ENCODE results near the gene IGFL2. TPM values are rescaled to one million over a fixed set of nuclear protein-coding genes. Genes with fewer than 3 reads are reported as not detected.

Gene IGFL2
- polyA plus RNA-seq, 1 of the 3 experiments (the other 2 are of a cell fraction), result 0.23 TPM

DNA sequence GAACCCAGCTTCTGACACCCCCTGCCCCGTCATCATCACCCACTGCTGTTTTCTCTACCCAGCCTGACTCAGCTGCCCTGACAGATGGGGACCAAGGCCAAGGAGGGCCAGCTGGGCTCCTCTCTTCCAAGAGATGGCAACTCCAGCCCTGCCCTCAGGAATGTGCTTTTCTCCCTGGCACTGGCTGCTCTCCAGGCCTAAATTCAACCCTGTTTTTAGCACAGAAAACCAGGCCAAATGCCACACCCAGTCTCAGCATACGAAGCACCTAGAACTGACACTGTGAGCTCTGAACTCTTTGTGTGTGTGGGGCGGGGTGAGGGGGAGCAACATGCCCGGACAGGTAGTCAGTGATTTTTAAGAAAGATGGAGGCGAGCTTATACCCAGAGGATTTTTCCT lies 58.1 kb downstream of the IGFL2 start:
- Histone ChIP-seq H4K20me1 (ENCODE audit: insufficient read depth) (no peaks in the 10 kb centered on the region), H3K4me3 (ENCODE audit: low read depth in 2 of 2, low read length in 1 of 2) (no peak overlapping the region), H3K9me3 (no peaks in the 10 kb centered on the region), H3K27ac (ENCODE audit: low read depth in 2 of 2, low read length in 1 of 2) (no peak overlapping the region), H3F3A (replicated peaks; ENCODE audit: insufficient read depth) (peaks cover 4% of the 10 kb centered on the region), H3K9me2 (no peaks in the 10 kb centered on the region), H3K27me3 (ENCODE audit: insufficient read depth) (peaks cover 9% of the 10 kb centered on the region; the same call in 1 of the 2 replicates), H3K4me2 (no peak overlapping the region), H3K9ac (no peak overlapping the region), H3K79me2 (ENCODE audit: insufficient read depth) (no peaks in the 10 kb centered on the region), H3K4me1 (ENCODE audit: control insufficient read depth in 1 of 2, insufficient read depth in 2 of 2, low read depth in 1 of 2, low read length in 1 of 2) (0 out of 4 replicates have a peak, but pooled peaks cover 0 to 5% of the 10 kb centered on the region in 2 experiments), H3K36me3 (replicated peaks in 1 of 2; ENCODE audit: control insufficient read depth in 1 of 2, insufficient read depth in 2 of 2, low read length in 1 of 2) (no peaks in the 10 kb centered on the region), H2AFZ (ENCODE audit: low read depth) (no peak overlapping the region)
- WGBS (ENCODE audit: low lambda C conversion rate), result 22% methylated on average over 5 of the region's 5 CpGs
- no peak for TF ChIP-seq TEAD4 (IDR thresholded peaks at IDR 0.05; ENCODE audit: borderline replicate concordance, insufficient read depth)
- no peak for TF ChIP-seq YY1 (IDR thresholded peaks at IDR 0.05; ENCODE audit: low read depth)
- no peak for TF ChIP-seq MEF2A (IDR thresholded peaks at IDR 0.05; ENCODE audit: borderline replicate concordance, low read depth)
- TF ChIP-seq MXI1 (IDR thresholded peaks at IDR 0.05; ENCODE audit: low read depth, low read length), result no peak
- TF ChIP-seq TAF1 (IDR thresholded peaks at IDR 0.05; ENCODE audit: borderline replicate concordance, low read depth, low read length), result no peak
- TF ChIP-seq, protein P1, sequence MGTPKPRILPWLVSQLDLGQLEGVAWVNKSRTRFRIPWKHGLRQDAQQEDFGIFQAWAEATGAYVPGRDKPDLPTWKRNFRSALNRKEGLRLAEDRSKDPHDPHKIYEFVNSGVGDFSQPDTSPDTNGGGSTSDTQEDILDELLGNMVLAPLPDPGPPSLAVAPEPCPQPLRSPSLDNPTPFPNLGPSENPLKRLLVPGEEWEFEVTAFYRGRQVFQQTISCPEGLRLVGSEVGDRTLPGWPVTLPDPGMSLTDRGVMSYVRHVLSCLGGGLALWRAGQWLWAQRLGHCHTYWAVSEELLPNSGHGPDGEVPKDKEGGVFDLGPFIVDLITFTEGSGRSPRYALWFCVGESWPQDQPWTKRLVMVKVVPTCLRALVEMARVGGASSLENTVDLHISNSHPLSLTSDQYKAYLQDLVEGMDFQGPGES (IDR thresholded peaks at IDR 0.05; ENCODE audit: low read depth, low read length), result no peak
- no peak for TF ChIP-seq RXRA (IDR thresholded peaks at IDR 0.05; ENCODE audit: borderline replicate concordance, low read depth)
- TF ChIP-seq POLR2AphosphoS5 (IDR thresholded peaks at IDR 0.05; ENCODE audit: low read depth, low read length), result no peak
- no peak for TF ChIP-seq RAD21 (IDR thresholded peaks at IDR 0.05; ENCODE audit: low read length)
- TF ChIP-seq, protein P2, sequence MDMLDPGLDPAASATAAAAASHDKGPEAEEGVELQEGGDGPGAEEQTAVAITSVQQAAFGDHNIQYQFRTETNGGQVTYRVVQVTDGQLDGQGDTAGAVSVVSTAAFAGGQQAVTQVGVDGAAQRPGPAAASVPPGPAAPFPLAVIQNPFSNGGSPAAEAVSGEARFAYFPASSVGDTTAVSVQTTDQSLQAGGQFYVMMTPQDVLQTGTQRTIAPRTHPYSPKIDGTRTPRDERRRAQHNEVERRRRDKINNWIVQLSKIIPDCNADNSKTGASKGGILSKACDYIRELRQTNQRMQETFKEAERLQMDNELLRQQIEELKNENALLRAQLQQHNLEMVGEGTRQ (IDR thresholded peaks at IDR 0.05; ENCODE audit: borderline replicate concordance, low read depth, low read length), result no peak
- TF ChIP-seq ELF1 (IDR thresholded peaks at IDR 0.05), result no peak
- TF ChIP-seq, protein P3, sequence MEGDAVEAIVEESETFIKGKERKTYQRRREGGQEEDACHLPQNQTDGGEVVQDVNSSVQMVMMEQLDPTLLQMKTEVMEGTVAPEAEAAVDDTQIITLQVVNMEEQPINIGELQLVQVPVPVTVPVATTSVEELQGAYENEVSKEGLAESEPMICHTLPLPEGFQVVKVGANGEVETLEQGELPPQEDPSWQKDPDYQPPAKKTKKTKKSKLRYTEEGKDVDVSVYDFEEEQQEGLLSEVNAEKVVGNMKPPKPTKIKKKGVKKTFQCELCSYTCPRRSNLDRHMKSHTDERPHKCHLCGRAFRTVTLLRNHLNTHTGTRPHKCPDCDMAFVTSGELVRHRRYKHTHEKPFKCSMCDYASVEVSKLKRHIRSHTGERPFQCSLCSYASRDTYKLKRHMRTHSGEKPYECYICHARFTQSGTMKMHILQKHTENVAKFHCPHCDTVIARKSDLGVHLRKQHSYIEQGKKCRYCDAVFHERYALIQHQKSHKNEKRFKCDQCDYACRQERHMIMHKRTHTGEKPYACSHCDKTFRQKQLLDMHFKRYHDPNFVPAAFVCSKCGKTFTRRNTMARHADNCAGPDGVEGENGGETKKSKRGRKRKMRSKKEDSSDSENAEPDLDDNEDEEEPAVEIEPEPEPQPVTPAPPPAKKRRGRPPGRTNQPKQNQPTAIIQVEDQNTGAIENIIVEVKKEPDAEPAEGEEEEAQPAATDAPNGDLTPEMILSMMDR (IDR thresholded peaks at IDR 0.05), result no peak
- TF ChIP-seq, protein P4, sequence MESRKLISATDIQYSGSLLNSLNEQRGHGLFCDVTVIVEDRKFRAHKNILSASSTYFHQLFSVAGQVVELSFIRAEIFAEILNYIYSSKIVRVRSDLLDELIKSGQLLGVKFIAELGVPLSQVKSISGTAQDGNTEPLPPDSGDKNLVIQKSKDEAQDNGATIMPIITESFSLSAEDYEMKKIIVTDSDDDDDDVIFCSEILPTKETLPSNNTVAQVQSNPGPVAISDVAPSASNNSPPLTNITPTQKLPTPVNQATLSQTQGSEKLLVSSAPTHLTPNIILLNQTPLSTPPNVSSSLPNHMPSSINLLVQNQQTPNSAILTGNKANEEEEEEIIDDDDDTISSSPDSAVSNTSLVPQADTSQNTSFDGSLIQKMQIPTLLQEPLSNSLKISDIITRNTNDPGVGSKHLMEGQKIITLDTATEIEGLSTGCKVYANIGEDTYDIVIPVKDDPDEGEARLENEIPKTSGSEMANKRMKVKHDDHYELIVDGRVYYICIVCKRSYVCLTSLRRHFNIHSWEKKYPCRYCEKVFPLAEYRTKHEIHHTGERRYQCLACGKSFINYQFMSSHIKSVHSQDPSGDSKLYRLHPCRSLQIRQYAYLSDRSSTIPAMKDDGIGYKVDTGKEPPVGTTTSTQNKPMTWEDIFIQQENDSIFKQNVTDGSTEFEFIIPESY (IDR thresholded peaks at IDR 0.05; ENCODE audit: borderline replicate concordance, low read depth), result no peak
- no peak for TF ChIP-seq EP300 (IDR thresholded peaks at IDR 0.05; ENCODE audit: borderline replicate concordance in 1 of 2, low read depth in 1 of 2, low read length in 1 of 2)
- TF ChIP-seq, protein P5, sequence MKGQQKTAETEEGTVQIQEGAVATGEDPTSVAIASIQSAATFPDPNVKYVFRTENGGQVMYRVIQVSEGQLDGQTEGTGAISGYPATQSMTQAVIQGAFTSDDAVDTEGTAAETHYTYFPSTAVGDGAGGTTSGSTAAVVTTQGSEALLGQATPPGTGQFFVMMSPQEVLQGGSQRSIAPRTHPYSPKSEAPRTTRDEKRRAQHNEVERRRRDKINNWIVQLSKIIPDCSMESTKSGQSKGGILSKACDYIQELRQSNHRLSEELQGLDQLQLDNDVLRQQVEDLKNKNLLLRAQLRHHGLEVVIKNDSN (IDR thresholded peaks at IDR 0.05; ENCODE audit: borderline replicate concordance, low read depth), result no peak
- no peak for TF ChIP-seq SMC3 (IDR thresholded peaks at IDR 0.05; ENCODE audit: low read depth, low read length)
- TF ChIP-seq FOSL2 (IDR thresholded peaks at IDR 0.05; ENCODE audit: borderline replicate concordance, low read depth), result no peak
- no peak for TF ChIP-seq NFIC (IDR thresholded peaks at IDR 0.05; ENCODE audit: borderline replicate concordance)
- TF ChIP-seq, protein P6, sequence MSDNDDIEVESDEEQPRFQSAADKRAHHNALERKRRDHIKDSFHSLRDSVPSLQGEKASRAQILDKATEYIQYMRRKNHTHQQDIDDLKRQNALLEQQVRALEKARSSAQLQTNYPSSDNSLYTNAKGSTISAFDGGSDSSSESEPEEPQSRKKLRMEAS (IDR thresholded peaks at IDR 0.05; ENCODE audit: low read depth), result no peak
- no peak for TF ChIP-seq EZH2phosphoT487 (IDR thresholded peaks at IDR 0.05; ENCODE audit: borderline replicate concordance, low read depth)
- POLR2A ChIA-PET, result no interaction called here
- CTCF ChIA-PET, result interaction anchor here (0.8 to 1.9 kb wide), 4 partner anchors 18 to 178 kb away, joined by 3 to 8 read pairs (median 4); no protein-coding TSS in a partner anchor
- DNase-seq, result no peak
